HG03575 (cell line): Measurements from ENCODE around the gene IMP4.
A peak's percentile ranks its signal among the peaks of the same experiment; 100 is the strongest.

Experiments
- ATAC-seq: cut with Tn5 transposase; IDR thresholded peaks from one replicate; pipeline ENCODE4 v1.9.1; 2021; ENCODE audit not compliant: unreplicated experiment, insufficient number of reproducible peaks, low FRiP score; ENCODE audit errors: extremely low read depth

The IMP4 gene

DNA sequence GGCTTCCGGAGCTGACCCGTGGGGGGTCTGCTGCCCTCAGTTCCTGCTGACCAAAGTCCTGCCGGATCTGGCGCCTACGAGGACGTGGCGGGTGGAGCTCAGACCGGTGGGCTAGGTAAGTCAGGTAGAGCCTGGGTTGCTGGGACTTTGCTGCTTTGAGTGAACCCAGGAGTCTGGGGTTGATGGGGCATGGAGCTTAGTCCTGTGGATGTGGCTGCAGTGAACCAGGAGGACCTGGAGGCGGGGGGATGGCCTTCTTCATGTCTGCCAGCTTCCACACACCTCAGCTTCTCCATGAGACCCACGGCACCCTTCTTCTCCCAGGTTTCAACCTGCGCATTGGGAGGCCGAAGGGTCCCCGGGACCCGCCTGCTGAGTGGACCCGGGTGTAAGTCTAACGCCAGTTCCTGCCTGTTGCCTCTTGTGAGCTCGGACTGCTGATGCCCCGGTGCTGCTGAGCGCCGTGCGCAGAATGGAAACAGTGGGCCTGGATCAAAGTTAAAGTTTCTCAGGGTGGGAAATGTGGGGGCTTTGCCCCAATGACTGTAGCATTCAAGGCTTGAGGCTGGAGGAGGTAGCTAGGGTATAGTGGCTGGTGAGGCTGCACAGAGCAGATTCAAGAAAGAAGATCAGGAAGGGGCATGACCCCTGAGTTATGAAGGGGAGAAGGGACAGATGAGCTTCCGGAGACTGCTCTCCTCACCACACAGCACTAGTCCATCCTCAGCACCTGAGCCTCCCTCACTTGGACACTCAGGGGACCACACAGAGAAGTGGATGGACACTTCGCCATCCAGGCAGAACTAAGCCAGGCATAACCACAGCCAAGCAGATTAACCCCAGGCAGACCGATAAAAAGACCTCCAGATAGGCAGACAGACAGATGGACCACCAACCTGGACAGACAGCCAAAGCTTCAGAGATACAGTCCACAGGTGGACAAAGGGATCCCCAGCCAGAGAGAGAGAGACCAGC is 30.4 kb downstream of the IMP4 start:
- ATAC-seq, result no peak

- ATAC-seq, result no peak
These were observed 31.2 kb downstream of the IMP4 start for GRCh38 chr2:130373808-130374365.

- no peak for ATAC-seq
These were observed 32.0 kb downstream of the IMP4 start for GRCh38 chr2:130374587-130375290.

- no peak for ATAC-seq
These were observed 32.9 kb downstream of the IMP4 start for GRCh38 chr2:130375291-130376266.

DNA sequence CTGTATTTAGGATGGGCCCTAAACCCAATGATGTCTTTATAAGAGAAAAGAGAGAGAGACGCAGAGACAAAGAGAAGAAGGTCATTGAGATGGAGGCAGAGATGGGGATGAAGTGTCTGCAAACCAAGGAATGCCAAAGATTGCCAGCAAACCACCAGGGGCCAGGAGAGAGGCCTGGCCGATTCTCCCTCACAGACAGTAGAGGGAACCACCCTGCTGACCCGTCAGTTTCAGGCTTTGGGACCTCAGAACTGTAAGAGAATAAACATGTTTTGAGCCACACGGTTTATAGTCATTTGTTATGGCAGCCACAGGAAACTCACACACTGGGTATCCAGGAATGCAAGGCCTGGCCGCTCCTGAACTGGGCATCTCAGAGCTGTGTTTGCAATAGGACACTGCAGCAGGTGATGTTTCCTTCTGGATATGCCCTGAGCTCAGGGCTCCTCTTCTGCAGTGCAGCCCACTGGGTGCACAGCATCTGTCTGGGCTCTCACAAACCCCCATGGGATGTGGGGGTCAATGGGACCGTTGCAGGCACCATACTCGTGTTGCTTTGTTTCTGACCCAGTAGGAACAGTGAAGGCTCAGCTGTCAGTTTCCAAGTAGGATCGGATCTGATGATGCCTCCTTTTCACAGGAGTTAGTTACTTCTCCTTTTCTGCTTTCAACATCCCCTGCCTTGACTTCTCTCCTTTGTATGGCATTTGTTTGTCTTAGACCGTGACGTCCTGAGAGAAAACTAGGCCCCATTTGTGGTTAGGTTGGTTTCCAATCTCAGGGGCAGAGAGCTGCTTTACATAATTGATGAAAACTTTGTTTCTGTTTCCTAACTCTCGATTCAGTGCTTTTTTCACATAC is 34.0 kb downstream of the IMP4 start:
- ATAC-seq, result peak; percentile 47

- no peak for ATAC-seq
These were observed 34.8 kb downstream of the IMP4 start for GRCh38 chr2:130377491-130377890.

DNA sequence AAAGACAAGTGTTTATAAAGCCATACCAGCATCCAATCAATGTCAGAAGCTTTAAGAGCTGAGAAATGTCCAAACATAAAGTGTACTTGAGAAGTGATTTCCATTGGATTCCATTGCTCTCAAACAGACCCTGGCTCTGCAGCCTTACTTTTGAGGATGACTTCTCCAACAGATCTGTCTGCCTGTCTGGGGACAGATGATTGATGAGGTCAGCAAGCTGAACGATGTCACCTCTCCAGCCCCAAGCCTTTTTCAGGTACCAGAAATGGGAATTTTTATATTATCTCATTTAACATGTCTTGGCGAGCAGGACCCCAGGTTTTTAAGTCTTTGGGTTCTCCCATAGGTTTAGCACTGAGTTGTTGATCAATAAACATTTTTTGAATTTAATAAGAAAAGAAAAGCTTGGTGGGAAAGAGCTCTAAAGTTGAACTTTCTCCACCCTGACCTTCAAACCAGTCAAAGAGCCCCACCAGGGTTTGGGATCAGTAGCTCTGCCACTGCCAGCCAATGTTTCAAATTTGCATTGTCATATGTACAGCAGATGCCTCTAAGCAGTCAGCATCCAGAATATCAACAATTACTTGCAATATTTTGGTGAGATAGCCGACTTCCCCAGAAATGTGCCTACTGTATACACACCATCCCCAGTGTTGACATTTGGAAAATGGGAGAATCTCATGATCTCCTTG is 35.7 kb downstream of the IMP4 start:
- no peak for ATAC-seq

DNA sequence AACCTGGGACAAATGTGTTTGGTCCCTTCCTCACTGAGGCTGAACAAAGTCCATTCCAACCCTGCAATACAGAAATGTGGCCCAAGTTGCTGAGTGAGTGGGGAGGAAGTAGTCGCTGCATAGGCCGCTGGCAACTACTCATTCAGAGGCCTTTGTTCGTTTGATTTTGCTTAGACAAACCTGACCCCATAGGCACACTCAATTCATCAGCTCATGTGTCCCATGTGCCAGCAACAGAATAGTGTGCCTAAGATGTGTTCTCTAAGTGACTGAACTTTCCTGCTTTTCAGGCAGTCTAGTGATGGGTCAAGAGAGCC is 36.2 kb downstream of the IMP4 start:
- no peak for ATAC-seq

DNA sequence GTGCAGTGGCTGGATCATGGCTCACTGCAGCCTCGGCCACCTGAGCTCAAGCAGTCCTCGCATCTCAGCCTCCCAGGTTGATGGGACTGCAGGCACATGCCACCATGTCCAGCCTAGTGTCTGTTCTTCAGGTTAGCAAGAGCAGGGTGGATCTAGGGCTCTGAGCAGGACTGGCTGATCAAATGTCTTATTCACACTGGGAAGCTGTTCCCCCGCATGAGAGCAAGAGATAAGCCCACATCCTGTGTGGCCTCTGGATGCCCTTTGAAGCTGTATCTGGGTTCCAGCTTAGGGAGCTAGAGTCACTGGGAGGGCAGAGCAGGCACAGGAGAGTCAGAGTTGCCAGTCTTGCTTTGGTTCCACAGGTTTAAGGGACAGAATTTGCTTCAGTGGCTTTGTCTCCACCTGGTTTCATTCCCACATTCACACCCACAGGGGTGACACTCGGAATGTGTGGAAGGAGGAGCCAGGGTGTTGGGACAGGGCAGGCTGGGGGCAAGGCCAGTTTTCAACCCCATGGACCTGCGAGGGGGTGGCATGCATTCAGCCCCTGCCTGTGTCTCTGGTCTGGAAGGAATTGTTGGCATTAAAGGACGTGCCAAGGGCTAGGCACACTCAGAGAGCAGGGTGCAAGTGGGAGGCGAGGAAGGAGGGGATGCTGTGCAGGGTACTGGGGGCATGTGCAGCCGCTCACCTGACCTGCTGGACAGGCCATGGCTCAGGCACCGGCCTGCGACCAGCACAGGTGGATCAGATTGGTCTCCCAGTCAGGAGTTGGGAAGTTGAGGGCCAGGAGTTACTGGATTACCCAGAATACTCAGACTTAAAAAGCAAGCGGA is 37.6 kb downstream of the IMP4 start:
- ATAC-seq, result no peak

DNA sequence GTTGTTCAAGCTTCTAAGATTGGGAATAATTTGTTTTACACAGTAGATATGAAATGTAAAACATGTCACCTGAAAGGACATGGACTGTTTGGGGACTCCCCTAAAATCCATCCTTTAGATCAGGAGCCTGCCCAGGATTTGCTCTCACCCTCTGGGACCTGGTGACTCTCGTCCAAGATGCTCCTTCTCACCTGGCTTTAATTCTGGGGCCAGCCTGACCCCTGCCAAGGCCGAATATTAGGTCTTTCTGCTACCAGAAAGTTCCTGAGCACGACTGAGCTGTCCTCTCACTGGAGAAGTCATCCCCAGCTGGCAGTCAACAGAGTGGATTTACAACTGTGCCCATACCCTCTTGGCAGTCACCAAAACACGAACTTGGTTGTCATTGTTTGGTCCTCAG is 38.4 kb downstream of the IMP4 start:
- ATAC-seq, result no peak

DNA sequence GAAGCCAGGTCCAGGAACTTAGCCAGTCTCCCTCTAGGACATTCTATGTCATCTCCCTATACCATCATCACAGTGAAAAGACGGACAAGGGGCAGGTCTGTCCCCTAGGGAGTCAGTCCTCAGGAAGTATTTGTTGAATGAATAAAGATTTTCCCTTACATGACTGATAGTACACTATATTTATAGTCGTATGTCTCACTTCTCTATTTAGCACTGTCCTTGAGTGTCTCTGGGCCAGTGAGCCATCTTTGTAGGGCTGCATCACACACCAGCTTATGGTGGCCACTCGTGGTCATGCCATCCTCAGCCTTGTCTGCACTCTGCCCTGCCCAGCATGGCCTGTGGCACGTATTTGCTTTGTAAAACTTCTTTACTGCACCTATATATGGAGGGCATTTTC is 38.9 kb downstream of the IMP4 start:
- ATAC-seq, result no peak

DNA sequence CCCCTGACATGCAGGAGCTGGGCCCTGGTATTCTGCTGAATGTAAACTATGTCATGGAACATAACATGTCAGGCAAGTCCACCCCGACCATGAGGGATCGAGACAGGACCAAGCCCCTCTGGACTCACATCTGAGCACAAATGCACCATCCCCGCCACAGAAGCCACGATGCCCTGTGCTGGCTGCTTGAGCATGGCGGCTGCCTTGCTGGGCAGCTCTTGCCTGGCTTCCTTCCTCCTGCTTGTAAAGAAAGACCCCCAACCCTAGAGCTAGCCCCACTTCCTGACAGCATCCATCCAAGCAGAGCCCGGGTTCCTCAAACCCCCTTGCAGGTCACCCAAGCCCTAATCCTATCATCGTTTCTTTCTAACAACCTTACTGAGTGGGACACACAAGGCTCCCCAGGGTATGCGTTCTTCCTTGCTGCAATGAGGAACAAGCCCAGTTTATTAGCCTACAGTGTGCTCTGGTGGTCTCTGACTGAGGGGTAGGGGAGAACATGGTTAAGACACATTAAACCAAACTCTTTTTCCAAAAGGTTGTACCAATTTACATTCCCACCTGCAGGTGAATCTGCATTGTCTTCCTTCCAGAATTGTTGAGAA is 39.7 kb downstream of the IMP4 start:
- ATAC-seq, result no peak

DNA sequence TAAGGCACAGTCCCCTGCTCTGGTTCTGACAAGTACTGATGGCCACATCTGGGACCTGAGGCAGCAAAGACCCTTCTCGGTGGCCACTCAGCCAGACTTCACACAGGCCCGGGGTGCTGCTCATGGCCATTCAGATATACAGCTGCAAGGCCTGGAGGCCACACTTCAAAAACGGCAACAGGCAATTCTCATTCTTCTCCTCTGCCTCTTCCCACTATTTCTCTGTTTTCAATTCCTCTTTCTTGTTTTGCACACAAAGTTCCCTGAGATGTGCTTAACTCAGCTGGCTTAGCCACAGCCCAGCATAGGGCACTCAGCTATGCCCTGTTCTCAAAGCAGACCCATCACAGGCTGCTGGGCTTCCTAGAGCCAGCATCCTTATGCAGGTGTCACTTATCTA is 43.0 kb downstream of the IMP4 start:
- ATAC-seq, result peak; percentile 39

DNA sequence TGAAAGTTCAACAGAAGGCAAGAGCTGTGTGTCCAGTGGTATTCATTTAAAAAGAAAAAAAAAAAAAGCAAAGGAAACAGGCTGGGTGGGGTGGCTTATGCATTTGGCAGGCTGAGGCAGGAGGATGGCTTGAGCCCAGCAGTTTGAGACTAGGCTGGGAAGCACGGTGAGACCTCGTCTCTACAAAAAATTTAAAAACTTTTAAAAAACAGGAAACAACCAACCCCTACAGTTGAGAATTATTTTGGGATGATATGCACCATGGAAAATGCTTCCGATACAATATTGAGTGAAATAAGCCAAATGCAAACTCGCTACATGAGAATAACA is 44.3 kb downstream of the IMP4 start:
- no peak for ATAC-seq

- ATAC-seq, result no peak
These were observed 45.1 kb downstream of the IMP4 start for GRCh38 chr2:130387804-130388203.

- no peak for ATAC-seq
These were observed 45.7 kb downstream of the IMP4 start for GRCh38 chr2:130388221-130388907.
